ENCODE measurements around the gene THUMPD2.

- TF ChIP-seq POLR2AphosphoS5 (IDR thresholded peaks at IDR 0.05) (no peak), CTCF (IDR thresholded peaks at IDR 0.05 in 8 of 11, conservative IDR thresholded peaks at IDR 0.05 in 3 of 11) (no peak)
Measured at GRCh38 chr2:39735648-39736047, 43.4 kb downstream of the THUMPD2 start.

All from spleen (tissue), 7 donors.